AG10803 (cell line): Measurements from ENCODE around the gene SEC61A1.

Source experiments
- DNase-seq: peaks from one replicate; pipeline ENCODE4 v3.0.0; 2010; ENCODE audit warnings: low read depth
- H3K4me3 ChIP-seq: 2 replicates; pipeline ENCODE4 v1.5.1; 2011; ENCODE audit warnings: mild to moderate bottlenecking, low read length, control low read depth
- CTCF ChIP-seq: conservative IDR thresholded peaks from 2 replicates; pipeline ENCODE4 v1.5.1; 2011; ENCODE audit warnings: mild to moderate bottlenecking, low read length, control low read depth, inconsistent platforms

Gene SEC61A1

GRCh38 chr3:128056258-128056657 is 4.0 kb downstream of the SEC61A1 start:
- TF ChIP-seq CTCF: no peak
- H3K4me3 ChIP-seq: no peak overlapping the region
- no peak for DNase-seq

DNA sequence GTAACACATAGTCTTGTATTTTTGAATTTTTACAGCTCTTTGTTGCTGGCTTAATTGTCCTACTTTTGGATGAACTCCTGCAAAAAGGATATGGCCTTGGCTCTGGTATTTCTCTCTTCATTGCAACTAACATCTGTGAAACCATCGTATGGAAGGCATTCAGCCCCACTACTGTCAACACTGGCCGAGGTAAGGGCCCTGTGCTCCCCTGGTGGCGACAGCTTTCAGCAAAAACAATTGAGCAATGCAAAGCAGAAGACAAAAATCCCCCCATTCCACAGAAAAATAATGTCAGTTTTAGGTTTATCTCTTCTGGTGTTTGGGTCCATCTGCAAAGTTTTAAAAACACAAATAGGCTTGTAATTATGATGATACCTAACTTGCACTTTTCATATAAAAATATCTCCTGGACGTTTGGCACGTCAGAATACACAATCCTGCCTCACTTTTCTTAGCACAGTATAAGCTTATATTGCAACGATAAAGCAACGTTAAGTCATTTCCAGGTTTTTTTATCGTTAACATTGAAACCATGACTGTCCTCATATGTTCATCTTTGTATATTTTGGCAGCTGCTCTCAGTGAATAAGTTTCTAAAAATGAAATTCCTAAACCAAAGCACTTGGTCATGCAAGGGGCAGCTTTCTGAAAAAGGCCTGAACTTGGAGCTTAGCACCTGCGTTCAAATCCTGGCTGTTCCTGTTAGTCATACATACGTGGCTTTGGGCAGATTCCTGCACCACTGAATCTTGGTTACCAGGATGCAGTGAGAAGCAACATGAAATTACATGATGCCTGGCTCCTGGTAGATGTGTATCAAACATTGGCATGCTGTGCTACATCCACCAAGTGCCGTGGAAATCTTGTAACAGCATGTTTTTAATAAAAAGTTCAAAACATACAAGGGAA is 8.5 kb downstream of the SEC61A1 start:
- DNase-seq: peak; percentile 98
- peak; percentile 33 for TF ChIP-seq CTCF
- no peak overlapping the region for H3K4me3 ChIP-seq

DNA sequence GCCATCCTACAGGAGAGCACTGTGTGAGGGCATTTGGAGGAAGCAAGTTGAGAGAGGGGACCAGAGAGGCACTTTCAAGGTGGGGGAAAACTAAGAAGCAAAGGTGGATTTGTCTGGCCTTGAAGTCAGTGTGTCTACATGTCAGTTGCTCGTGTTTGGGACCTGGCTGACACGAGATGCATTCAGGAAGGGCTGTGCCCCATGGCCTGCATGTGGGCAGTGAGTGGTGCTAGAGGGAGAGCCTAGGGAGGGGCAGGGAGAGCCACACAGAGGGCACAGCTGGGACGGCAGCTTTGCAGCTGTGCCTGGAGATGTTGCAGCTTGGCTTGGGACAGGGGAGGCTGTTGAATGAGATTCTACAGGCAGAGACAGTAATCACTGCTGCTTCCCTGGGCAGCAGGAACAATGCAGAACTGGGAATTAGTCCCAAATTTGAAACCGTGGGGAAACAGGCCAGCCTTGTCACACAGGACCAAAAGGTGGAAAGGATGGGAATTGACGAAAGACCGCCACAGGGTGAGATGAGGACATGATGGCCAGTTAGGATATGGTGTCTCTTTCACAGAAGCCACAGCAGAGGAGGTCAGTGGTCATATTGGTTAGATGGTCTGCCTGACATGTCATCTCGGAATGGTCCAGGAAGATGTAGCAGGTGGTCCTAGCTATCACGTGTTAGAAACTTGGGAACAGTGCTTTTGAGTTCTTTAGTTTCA is 10.0 kb downstream of the SEC61A1 start:
- H3K4me3 ChIP-seq: no peak overlapping the region
- DNase-seq: no peak
- TF ChIP-seq CTCF: no peak

- no peak overlapping the region for H3K4me3 ChIP-seq
- no peak for TF ChIP-seq CTCF
Measured at GRCh38 chr3:128063865-128064264, 11.6 kb downstream of the SEC61A1 start.

GRCh38 chr3:128064962-128065361 is 12.7 kb downstream of the SEC61A1 start:
- H3K4me3 ChIP-seq: no peak overlapping the region
- peak; percentile 55 for DNase-seq
- no peak for TF ChIP-seq CTCF

More at GRCh38 chr3:128063865-128064264, 11.6 kb downstream of the SEC61A1 start:
- DNase-seq: no peak

GRCh38 chr3:128066114-128066513 is 13.9 kb downstream of the SEC61A1 start:
- DNase-seq: peak; percentile 53
- no peak for TF ChIP-seq CTCF
- H3K4me3 ChIP-seq: no peak overlapping the region
